Measurements from ENCODE around the gene EXOSC2. TPM values are rescaled to one million over a fixed set of nuclear protein-coding genes. Genes with fewer than 3 reads are reported as not detected.

EXOSC2 gene
- total RNA-seq, 1 experiment from 2014 or later: 41.0 TPM

DNA sequence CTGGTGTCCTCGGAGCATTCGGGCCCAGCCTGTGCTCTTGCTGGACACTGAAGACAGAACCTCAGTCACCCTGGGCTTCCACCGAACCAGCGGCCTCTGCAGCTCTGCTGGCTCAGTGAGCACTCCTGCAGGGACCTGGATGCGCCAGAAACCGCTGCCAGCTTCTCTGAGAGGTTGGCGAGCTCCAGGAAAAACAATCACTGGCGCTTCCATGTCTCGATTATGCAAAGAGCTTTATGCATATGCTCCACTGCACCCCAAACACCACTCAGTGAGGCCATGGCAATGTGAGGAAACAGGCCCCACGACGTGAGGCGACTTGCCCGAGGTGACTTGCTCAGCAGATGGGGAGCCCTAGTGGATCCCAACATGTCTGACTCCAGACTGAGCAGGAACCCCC lies 18.2 kb upstream of the EXOSC2 start:
- no peak overlapping the region for H3K4me3 ChIP-seq (ENCODE audit: low read depth in 2 of 2, low read length in 2 of 2)
- H3K9me3 ChIP-seq (ENCODE audit: control insufficient read depth, insufficient read depth, low read depth, low read length): no peaks in the 10 kb centered on the region
- ChIA-PET CTCF (no interaction called here), POLR2A (no interaction called here)
- no peaks in the 10 kb centered on the region for H3K36me3 ChIP-seq (ENCODE audit: control insufficient read depth, insufficient read depth, low read length)
- in situ Hi-C loops (cut with HindIII; ENCODE audit: low pct_unique_long_range_greater_than_20kb, low sequenced_read_pairs) (no loop called here), intact Hi-C loops (cut with micrococcal nuclease; ENCODE audit: unreplicated experiment) (no loop called here)
- H3K27me3 ChIP-seq (ENCODE audit: control insufficient read depth, insufficient read depth, low read length): no peaks in the 10 kb centered on the region
- ATAC-seq (no peak), DNase-seq (ENCODE audit: low read depth, low spot score) (no peak)
- BruUV-seq (replicated peaks): no TSS peak
- TF ChIP-seq, protein P1, sequence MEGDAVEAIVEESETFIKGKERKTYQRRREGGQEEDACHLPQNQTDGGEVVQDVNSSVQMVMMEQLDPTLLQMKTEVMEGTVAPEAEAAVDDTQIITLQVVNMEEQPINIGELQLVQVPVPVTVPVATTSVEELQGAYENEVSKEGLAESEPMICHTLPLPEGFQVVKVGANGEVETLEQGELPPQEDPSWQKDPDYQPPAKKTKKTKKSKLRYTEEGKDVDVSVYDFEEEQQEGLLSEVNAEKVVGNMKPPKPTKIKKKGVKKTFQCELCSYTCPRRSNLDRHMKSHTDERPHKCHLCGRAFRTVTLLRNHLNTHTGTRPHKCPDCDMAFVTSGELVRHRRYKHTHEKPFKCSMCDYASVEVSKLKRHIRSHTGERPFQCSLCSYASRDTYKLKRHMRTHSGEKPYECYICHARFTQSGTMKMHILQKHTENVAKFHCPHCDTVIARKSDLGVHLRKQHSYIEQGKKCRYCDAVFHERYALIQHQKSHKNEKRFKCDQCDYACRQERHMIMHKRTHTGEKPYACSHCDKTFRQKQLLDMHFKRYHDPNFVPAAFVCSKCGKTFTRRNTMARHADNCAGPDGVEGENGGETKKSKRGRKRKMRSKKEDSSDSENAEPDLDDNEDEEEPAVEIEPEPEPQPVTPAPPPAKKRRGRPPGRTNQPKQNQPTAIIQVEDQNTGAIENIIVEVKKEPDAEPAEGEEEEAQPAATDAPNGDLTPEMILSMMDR (IDR thresholded peaks at IDR 0.05): no peak
- TF ChIP-seq, protein P2, sequence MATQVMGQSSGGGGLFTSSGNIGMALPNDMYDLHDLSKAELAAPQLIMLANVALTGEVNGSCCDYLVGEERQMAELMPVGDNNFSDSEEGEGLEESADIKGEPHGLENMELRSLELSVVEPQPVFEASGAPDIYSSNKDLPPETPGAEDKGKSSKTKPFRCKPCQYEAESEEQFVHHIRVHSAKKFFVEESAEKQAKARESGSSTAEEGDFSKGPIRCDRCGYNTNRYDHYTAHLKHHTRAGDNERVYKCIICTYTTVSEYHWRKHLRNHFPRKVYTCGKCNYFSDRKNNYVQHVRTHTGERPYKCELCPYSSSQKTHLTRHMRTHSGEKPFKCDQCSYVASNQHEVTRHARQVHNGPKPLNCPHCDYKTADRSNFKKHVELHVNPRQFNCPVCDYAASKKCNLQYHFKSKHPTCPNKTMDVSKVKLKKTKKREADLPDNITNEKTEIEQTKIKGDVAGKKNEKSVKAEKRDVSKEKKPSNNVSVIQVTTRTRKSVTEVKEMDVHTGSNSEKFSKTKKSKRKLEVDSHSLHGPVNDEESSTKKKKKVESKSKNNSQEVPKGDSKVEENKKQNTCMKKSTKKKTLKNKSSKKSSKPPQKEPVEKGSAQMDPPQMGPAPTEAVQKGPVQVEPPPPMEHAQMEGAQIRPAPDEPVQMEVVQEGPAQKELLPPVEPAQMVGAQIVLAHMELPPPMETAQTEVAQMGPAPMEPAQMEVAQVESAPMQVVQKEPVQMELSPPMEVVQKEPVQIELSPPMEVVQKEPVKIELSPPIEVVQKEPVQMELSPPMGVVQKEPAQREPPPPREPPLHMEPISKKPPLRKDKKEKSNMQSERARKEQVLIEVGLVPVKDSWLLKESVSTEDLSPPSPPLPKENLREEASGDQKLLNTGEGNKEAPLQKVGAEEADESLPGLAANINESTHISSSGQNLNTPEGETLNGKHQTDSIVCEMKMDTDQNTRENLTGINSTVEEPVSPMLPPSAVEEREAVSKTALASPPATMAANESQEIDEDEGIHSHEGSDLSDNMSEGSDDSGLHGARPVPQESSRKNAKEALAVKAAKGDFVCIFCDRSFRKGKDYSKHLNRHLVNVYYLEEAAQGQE (IDR thresholded peaks at IDR 0.05; ENCODE audit: insufficient read depth in 1 of 2, low read depth in 2 of 2, low read length in 1 of 2): no peak
- TF ChIP-seq POLR2AphosphoS5 (IDR thresholded peaks at IDR 0.05; ENCODE audit: low read depth, low read length): no peak
- TF ChIP-seq SIN3A (IDR thresholded peaks at IDR 0.05; ENCODE audit: borderline replicate concordance, insufficient read depth, low read depth, low read length): no peak
- no peak for TF ChIP-seq TCF7L2 (IDR thresholded peaks at IDR 0.05; ENCODE audit: low read depth, low read length)
- no peaks in the 10 kb centered on the region for H3K4me1 ChIP-seq (ENCODE audit: control insufficient read depth, insufficient read depth, low read length)
- no peak overlapping the region for H3K27ac ChIP-seq (ENCODE audit: low read length)

DNA sequence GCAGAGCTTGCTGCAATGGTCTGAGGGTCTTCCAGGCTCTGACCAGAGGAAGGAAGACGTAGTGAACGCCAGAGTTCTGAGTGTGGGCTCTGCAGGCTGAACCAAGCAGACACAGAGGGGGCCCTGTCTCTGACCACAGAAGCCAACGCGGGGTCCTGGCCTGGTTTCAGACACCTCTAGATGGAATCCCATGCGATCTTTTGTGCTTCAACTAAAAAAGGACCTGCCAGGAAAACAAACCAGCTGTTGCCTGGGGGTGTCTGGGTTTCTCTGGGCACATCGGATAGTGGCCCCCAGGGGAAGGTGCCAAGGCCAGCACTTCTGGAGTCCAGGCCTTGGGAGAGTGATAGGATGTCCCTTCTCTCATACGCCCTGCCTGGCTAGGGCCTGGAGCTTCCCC lies 16.3 kb upstream of the EXOSC2 start:
- no peaks in the 10 kb centered on the region for H3K9me3 ChIP-seq (ENCODE audit: control insufficient read depth, insufficient read depth, low read depth, low read length)
- intact Hi-C loops (cut with micrococcal nuclease; ENCODE audit: unreplicated experiment) (no loop called here), in situ Hi-C loops (cut with HindIII; ENCODE audit: low pct_unique_long_range_greater_than_20kb, low sequenced_read_pairs) (no loop called here)
- no peaks in the 10 kb centered on the region for H3K4me1 ChIP-seq (ENCODE audit: control insufficient read depth, insufficient read depth, low read length)
- no peaks in the 10 kb centered on the region for H3K36me3 ChIP-seq (ENCODE audit: control insufficient read depth, insufficient read depth, low read length)
- DNase-seq (ENCODE audit: low read depth, low spot score) (no peak), ATAC-seq (no peak)
- H3K27ac ChIP-seq (ENCODE audit: low read length): no peak overlapping the region
- H3K4me3 ChIP-seq (ENCODE audit: low read depth in 2 of 2, low read length in 2 of 2): no peak overlapping the region
- TF ChIP-seq POLR2AphosphoS5 (IDR thresholded peaks at IDR 0.05; ENCODE audit: low read depth, low read length) (no peak), TCF7L2 (IDR thresholded peaks at IDR 0.05; ENCODE audit: low read depth, low read length) (no peak), SIN3A (IDR thresholded peaks at IDR 0.05; ENCODE audit: borderline replicate concordance, insufficient read depth, low read depth, low read length) (no peak)
- TF ChIP-seq, protein P1 (IDR thresholded peaks at IDR 0.05): no peak
- TF ChIP-seq, protein P2 (IDR thresholded peaks at IDR 0.05; ENCODE audit: insufficient read depth in 1 of 2, low read depth in 2 of 2, low read length in 1 of 2): no peak
- no TSS peak for BruUV-seq (replicated peaks)
- no peaks in the 10 kb centered on the region for H3K27me3 ChIP-seq (ENCODE audit: control insufficient read depth, insufficient read depth, low read length)
- CTCF ChIA-PET: no interaction called here
- POLR2A ChIA-PET: no interaction called here
